GM12873 (cell line): Measurements from ENCODE around the gene CRTAC1.

Experiments used
- TF ChIP-seq, protein P1 (sequence below): IDR thresholded peaks from 2 replicates; pipeline ENCODE4 v1.5.1; 2012; ENCODE audit warnings: low read depth, mild to moderate bottlenecking, moderate library complexity, low read length, control low read depth; ENCODE audit not compliant: insufficient read depth; ENCODE audit errors: missing control alignments

Gene CRTAC1

DNA sequence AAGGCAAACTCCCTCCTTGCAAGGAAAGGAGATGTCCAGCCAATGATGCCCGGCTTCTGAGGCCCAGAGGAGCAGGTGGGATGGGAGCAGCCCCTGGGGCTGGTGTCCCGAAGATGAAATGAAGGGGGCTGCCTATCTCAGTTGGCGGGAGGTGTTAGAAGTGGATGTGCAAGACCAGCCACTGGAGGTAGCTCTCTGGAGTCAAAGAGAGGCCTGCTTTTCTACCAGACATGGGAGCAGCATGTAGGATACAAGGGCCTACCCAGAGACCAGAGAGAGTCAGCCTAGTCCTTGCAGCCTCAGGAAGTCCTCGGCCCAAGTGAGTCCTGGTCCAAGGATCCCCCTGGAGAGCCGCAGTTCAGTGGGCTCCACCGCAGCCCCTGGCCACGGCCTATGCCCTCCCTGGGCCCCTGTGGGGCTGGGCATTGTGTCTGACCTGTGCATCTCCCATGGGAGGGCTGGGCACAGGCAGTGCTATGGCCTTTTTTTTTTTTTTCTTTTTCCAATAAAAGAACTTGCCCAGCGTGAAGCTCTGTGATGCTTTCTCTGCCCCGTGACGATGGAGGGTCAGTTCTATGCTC, 163.1 kb downstream of the CRTAC1 start:
- TF ChIP-seq, protein P1, sequence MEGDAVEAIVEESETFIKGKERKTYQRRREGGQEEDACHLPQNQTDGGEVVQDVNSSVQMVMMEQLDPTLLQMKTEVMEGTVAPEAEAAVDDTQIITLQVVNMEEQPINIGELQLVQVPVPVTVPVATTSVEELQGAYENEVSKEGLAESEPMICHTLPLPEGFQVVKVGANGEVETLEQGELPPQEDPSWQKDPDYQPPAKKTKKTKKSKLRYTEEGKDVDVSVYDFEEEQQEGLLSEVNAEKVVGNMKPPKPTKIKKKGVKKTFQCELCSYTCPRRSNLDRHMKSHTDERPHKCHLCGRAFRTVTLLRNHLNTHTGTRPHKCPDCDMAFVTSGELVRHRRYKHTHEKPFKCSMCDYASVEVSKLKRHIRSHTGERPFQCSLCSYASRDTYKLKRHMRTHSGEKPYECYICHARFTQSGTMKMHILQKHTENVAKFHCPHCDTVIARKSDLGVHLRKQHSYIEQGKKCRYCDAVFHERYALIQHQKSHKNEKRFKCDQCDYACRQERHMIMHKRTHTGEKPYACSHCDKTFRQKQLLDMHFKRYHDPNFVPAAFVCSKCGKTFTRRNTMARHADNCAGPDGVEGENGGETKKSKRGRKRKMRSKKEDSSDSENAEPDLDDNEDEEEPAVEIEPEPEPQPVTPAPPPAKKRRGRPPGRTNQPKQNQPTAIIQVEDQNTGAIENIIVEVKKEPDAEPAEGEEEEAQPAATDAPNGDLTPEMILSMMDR = no peak

DNA sequence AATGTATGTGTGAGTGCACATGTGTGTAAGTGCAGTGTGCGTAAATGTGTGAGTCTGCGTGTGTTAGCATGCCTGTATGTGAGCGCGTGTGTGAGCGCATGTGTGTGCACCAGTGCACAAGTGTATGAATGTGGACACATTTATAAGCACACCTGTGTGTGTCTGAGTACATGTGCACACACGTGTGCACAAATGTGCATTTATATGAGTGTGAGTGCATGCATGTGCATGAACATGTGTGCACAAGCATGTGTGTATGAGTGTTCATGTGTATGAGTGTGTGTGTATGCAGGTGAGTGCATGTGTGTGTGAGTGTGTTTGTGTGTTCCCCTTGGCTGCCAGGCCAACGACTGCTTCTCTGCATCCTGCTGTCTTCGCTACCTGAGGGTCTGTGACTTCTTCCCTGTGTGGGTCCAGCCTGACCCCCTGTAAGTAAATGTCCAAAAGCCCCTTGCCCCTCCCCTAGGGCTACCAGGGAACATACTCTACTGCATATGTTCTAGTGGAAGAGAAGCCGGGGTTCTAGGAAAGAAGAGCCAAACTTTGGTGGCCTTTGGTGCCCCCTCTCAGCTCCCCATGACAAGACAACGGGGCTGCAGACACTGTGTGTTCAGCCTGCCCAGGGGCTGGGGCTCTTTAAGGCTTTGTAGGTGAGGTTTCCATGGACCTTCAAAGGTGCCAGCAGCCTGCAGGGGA, 163.7 kb downstream of the CRTAC1 start:
- TF ChIP-seq, protein P1 = no peak

DNA sequence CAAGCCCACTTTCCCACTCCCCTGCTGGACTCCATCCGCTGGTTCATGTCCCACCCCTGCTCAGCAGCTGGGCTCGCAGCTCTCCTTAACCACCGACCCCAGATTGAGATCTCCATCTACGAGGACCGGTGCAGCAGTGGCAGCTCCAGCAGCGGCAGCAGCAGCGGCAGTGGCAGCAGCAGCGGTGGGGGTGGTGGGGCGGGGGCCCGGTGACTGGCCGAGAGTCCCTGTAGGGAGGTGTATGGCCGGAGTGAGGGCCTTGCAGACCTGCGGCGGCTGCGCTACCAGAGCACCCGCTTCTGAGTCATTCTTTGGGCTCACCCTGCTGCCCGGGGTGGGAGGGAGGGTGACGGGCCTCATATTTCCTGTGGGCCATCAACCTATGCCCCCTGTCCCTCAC, 164.9 kb downstream of the CRTAC1 start:
- TF ChIP-seq, protein P1 = no peak

DNA sequence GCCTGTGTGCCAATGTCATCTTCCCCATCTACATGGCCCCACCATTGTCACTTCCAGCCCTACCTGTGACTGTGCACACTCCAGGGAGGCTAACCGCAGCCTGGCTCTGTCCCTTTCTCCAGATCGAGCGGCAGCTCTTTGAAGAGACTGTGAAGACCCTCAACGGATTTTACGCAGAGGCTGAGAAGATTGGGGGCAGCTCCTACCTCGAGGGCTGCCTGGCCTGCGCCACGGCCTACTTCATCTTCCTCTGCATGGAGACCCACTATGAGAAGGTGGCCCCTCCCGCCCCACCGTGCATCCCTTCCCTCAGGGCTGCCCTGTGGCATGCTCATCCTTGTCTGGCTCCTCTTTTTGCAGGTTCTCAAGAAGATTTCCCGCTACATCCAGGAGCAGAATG, 166.6 kb downstream of the CRTAC1 start:
- TF ChIP-seq, protein P1 = no peak

DNA sequence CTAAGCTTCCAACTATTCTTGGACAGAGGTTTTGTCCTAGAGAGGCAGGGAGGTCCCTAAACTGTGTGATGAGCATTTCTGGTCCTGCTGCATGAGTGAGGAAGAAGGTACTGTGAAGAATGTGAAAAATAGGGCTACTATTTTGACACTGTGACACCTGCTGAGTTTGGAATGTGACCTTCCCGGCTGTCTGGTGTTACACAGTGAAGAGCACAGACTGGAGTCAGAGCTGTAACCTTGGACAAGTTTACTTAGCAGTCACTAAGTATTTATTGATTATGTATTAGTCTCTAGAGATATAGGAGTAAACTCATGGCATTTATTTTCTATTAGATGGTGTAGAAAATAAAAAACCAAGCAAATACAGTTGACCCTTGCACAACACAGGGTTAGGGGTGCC, 168.5 kb downstream of the CRTAC1 start:
- TF ChIP-seq, protein P1 = no peak

DNA sequence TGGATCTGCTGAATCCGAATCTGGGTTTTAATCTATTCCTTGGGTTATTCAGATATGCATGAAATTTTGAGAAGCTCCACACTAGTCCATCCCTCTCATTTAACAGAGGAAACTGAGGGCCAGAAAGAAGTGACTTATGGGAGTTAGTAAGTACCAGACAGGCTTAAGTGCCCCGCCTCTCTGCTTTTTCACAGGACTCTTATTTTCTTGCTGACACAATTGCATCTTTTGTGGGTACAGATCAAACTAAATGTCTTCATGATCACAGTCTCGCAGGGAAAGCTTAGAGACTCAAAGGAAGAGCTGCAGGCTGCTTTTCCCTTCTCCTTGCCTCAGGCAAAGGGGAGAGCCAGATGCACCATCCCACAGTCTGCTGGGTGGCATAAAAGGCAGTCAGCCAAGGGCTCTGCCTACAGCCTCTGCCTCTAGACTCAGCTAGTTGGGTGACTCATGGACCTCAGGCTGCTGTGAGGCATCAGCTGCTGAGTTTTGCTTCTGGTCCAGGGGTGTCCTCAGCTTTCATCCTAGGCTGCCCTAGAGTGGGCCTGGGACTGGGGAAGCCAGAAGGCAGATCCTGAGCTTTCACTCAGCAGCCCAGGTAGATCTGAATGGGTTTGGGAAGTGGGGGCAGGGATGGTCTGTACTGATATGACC, 169.2 kb downstream of the CRTAC1 start:
- TF ChIP-seq, protein P1 = no peak

DNA sequence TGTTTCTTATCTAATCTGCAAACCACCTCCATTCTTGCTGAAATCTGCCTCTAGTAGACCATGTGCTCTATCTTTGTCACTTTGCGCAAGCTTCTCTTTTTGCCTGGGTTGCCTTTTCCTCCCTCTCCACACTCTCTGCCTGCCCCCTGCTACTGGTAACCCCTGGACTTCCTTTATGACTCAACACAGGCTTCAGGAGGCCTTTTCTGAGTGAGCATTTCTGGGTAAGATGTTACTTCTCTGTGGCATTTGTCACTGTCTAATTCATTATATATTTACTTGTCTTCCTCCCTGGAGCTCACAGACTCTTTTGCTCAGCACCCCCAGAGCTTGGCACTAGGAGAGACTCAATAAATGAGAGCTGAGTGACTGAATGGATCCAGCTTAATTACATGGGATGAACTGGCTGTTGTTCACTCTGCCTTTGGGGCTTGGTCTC, 172.4 kb downstream of the CRTAC1 start:
- TF ChIP-seq, protein P1 = no peak
